Astrocyte (in vitro differentiated cells and primary cell): ENCODE data around the gene BHLHA9. TPM values are rescaled to one million over a fixed set of nuclear protein-coding genes. Genes with fewer than 3 reads are reported as not detected.

Source experiments
- DNase-seq: peaks from one replicate; pipeline ENCODE4 v3.0.0-alpha.2; 2010; ENCODE audit warnings: low read depth
- FAIRE-seq: peaks from 2 replicates; lab custom pipeline; 2011; peaks lifted over from hg19 to GRCh38; lab: Jason Lieb, UNC
- H2AFZ ChIP-seq: 2 replicates; pipeline ENCODE4 v1.6.0; 2012; ENCODE audit warnings: low read depth, low read length, inconsistent platforms
- H3K27ac ChIP-seq: 2 replicates; pipeline ENCODE4 v1.5.1; 2011; ENCODE audit warnings: low read depth, low read length, inconsistent platforms
- H3K27me3 ChIP-seq: 2 replicates; pipeline ENCODE4 v1.6.0; 2011; ENCODE audit warnings: low read length, inconsistent platforms; ENCODE audit not compliant: insufficient read depth
- H3K36me3 ChIP-seq: 2 replicates; pipeline ENCODE4 v1.5.1; 2011; ENCODE audit warnings: low read length, inconsistent platforms; ENCODE audit not compliant: insufficient read depth
- H3K4me1 ChIP-seq: 2 replicates; pipeline ENCODE4 v1.5.1; 2011; ENCODE audit warnings: low read length, inconsistent platforms; ENCODE audit not compliant: insufficient read depth
- H3K4me2 ChIP-seq: 2 replicates; pipeline ENCODE4 v1.6.0; 2012; ENCODE audit warnings: low read length, inconsistent platforms
- H3K4me3 ChIP-seq: 2 replicates; pipeline ENCODE4 v1.5.1; 2011; ENCODE audit warnings: low read depth, mild to moderate bottlenecking, low read length, inconsistent platforms; ENCODE audit not compliant: insufficient read depth
- H3K79me2 ChIP-seq: 2 replicates; pipeline ENCODE4 v1.6.0; 2012; ENCODE audit warnings: mild to moderate bottlenecking, low read length, inconsistent platforms; ENCODE audit not compliant: insufficient read depth
- H3K9ac ChIP-seq: 2 replicates; pipeline ENCODE4 v1.6.0; 2012; ENCODE audit warnings: mild to moderate bottlenecking, low read length, inconsistent platforms
- H3K9me3 ChIP-seq: 2 replicates; pipeline ENCODE4 v1.5.1; 2012; ENCODE audit warnings: low read depth, mild to moderate bottlenecking, low read length, inconsistent platforms; ENCODE audit not compliant: insufficient read depth
- H4K20me1 ChIP-seq: 2 replicates; pipeline ENCODE4 v1.6.0; 2012; ENCODE audit warnings: low read length, inconsistent platforms; ENCODE audit not compliant: insufficient read depth
- H3K27ac Mint-ChIP-seq: one replicate; pipeline ENCODE4 v1.8.0; 2021; ENCODE audit warnings: mild to moderate bottlenecking, mixed read lengths; ENCODE audit not compliant: unreplicated experiment
- H3K27me3 Mint-ChIP-seq: one replicate; pipeline ENCODE4 v1.8.0; 2021; ENCODE audit warnings: low read depth, mixed read lengths; ENCODE audit not compliant: unreplicated experiment
- H3K36me3 Mint-ChIP-seq: one replicate; pipeline ENCODE4 v1.8.0; 2021; ENCODE audit warnings: low read depth, mixed read lengths; ENCODE audit not compliant: unreplicated experiment
- H3K4me1 Mint-ChIP-seq: one replicate; pipeline ENCODE4 v1.8.0; 2021; ENCODE audit warnings: low read depth, mixed read lengths; ENCODE audit not compliant: unreplicated experiment
- H3K4me3 Mint-ChIP-seq: one replicate; pipeline ENCODE4 v1.8.0; 2021; ENCODE audit warnings: mild to moderate bottlenecking, moderate library complexity, mixed read lengths; ENCODE audit not compliant: unreplicated experiment
- H3K9me3 Mint-ChIP-seq: one replicate; pipeline ENCODE4 v1.8.0; 2021; ENCODE audit warnings: mild to moderate bottlenecking, mixed read lengths; ENCODE audit not compliant: unreplicated experiment
- EZH2 ChIP-seq: IDR thresholded peaks from 2 replicates; pipeline ENCODE4 v1.6.1; 2012; ENCODE audit warnings: mild to moderate bottlenecking, low read length, inconsistent platforms; ENCODE audit not compliant: insufficient read depth
- total RNA-seq: library from RNA; stranded (reverse); gene quantifications from 2 replicates; pipeline ENCODE4 v1.2.1, GENCODE V29; 2021
- TF ChIP-seq, protein P1 (sequence below): IDR thresholded peaks from 2 replicates; pipeline ENCODE4 v1.5.1; 2011; ENCODE audit warnings: low read depth, mild to moderate bottlenecking, inconsistent platforms, low read length, moderate library complexity; ENCODE audit not compliant: insufficient read depth

The BHLHA9 gene
- total RNA-seq, 1 donor from 2014 or later, result not detected

DNA sequence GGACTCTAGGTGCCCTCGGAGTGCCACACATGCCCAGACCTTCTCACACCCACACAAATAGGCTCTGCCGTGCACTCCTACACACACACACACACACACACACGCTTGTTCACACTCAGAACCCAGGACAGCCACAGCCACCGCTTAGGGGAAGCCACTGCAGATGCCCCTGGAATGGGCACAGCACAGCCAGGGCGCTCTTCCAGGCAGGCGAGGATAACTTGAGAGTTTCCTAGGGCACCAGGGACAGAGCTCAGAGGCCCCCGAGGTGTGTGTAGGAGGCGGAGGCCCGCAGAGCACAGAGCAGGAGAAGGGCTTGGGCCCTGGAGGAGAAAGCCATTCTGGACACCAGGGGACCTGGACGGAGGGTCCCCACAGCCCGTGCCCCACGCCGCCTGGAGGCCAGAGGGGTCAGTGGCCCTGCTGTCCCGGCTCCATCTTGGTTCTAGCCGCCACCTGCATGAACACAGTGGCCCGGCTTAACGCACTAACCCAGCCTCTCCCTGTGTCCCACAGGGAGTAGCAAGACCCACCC, 30.2 kb downstream of the BHLHA9 start:
- H2AFZ ChIP-seq, result no peak overlapping the region
- no peak overlapping the region for H3K9ac ChIP-seq
- Mint-ChIP-seq H3K27ac (no peak overlapping the region), H3K4me1 (peaks cover 4% of the 10 kb centered on the region), H3K4me3 (no peak overlapping the region), H3K36me3 (no peaks in the 10 kb centered on the region), H3K9me3 (peaks cover 3% of the 10 kb centered on the region), H3K27me3 (peaks cover 31% of the 10 kb centered on the region)
- H4K20me1 ChIP-seq, result no peaks in the 10 kb centered on the region
- H3K4me1 ChIP-seq, result no peaks in the 10 kb centered on the region
- H3K4me3 ChIP-seq, result no peak overlapping the region
- peaks cover 8% of the 10 kb centered on the region for H3K27me3 ChIP-seq
- FAIRE-seq (no peak), DNase-seq (no peak)
- no peaks in the 10 kb centered on the region for H3K79me2 ChIP-seq
- no peaks in the 10 kb centered on the region for H3K9me3 ChIP-seq
- no peak overlapping the region for H3K27ac ChIP-seq
- H3K36me3 ChIP-seq, result no peaks in the 10 kb centered on the region
- H3K4me2 ChIP-seq, result no peak overlapping the region
- no peak for TF ChIP-seq EZH2

DNA sequence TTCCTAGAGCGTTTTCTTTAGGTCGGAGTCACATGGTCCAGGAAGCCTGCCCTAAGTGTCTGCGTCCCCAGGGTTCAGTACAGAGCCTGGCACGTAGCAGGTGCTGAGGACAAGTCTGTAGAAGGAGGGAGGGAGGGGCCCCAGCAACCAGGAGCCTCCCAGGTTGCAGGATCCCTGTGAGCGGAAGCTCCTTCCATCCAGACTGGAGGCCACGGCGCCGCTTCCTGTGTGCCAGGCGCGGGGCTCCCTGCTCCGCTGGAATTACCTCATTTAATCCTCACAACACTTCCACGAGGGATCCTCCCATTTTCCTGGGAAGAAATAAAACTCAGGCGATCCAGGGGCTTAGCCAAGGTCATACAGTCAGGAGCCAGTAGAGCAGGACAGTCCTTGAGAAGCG, 31.3 kb downstream of the BHLHA9 start:
- no peak for TF ChIP-seq EZH2
- TF ChIP-seq, protein P1, sequence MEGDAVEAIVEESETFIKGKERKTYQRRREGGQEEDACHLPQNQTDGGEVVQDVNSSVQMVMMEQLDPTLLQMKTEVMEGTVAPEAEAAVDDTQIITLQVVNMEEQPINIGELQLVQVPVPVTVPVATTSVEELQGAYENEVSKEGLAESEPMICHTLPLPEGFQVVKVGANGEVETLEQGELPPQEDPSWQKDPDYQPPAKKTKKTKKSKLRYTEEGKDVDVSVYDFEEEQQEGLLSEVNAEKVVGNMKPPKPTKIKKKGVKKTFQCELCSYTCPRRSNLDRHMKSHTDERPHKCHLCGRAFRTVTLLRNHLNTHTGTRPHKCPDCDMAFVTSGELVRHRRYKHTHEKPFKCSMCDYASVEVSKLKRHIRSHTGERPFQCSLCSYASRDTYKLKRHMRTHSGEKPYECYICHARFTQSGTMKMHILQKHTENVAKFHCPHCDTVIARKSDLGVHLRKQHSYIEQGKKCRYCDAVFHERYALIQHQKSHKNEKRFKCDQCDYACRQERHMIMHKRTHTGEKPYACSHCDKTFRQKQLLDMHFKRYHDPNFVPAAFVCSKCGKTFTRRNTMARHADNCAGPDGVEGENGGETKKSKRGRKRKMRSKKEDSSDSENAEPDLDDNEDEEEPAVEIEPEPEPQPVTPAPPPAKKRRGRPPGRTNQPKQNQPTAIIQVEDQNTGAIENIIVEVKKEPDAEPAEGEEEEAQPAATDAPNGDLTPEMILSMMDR, result no peak
- Histone ChIP-seq H3K4me3 (no peak overlapping the region), H3K27ac (no peak overlapping the region), H4K20me1 (no peaks in the 10 kb centered on the region), H3K9me3 (no peaks in the 10 kb centered on the region), H3K4me2 (no peak overlapping the region), H3K27me3 (peaks cover 8% of the 10 kb centered on the region), H3K79me2 (no peaks in the 10 kb centered on the region), H3K9ac (no peak overlapping the region), H2AFZ (no peak overlapping the region), H3K36me3 (no peaks in the 10 kb centered on the region), H3K4me1 (no peaks in the 10 kb centered on the region)
- DNase-seq (no peak), FAIRE-seq (no peak)
- H3K4me3 Mint-ChIP-seq, result no peak overlapping the region
- H3K27ac Mint-ChIP-seq, result no peak overlapping the region
- peaks cover 4% of the 10 kb centered on the region for H3K4me1 Mint-ChIP-seq
- peaks cover 37% of the 10 kb centered on the region for H3K27me3 Mint-ChIP-seq
- no peaks in the 10 kb centered on the region for H3K9me3 Mint-ChIP-seq
- H3K36me3 Mint-ChIP-seq, result no peaks in the 10 kb centered on the region

DNA sequence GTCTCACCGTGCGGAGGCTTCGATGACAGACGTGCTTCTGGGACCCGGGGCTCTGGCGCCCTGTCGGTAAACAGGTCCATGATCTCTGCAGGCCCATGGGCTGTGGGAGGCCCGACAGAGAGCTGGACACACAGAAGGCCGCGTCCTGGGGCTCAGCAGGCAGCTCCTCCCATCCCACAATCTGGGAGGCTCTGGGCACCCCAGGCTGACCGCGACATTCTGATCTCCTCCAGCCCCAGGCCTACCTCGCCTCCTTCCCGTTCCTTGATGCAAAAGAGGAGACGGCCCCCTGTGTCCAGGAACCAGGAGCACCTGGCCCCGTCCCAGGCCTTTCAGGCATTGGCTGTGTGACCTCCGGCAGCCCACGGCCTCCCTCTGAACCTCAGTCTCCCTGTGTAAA, 32.5 kb downstream of the BHLHA9 start:
- no peaks in the 10 kb centered on the region for H3K79me2 ChIP-seq
- no peak for TF ChIP-seq EZH2
- no peaks in the 10 kb centered on the region for H3K36me3 ChIP-seq
- H3K27me3 ChIP-seq, result peaks cover 7% of the 10 kb centered on the region
- H3K9ac ChIP-seq, result no peak overlapping the region
- no peaks in the 10 kb centered on the region for H4K20me1 ChIP-seq
- Mint-ChIP-seq H3K27ac (no peak overlapping the region), H3K36me3 (peaks cover 7% of the 10 kb centered on the region), H3K9me3 (peaks cover 3% of the 10 kb centered on the region), H3K4me3 (no peak overlapping the region), H3K27me3 (peaks cover 42% of the 10 kb centered on the region), H3K4me1 (peaks cover 4% of the 10 kb centered on the region)
- no peak overlapping the region for H3K4me2 ChIP-seq
- DNase-seq, result no peak
- FAIRE-seq, result no peak
- H2AFZ ChIP-seq, result no peak overlapping the region
- H3K9me3 ChIP-seq, result no peaks in the 10 kb centered on the region
- H3K4me1 ChIP-seq, result no peaks in the 10 kb centered on the region
- no peak overlapping the region for H3K27ac ChIP-seq
- no peak overlapping the region for H3K4me3 ChIP-seq
